Tibial nerve (tissue), 4 donors: ENCODE results near the gene ZNF385D. TPM values are rescaled to one million over a fixed set of nuclear protein-coding genes. Genes with fewer than 3 reads are reported as not detected.

ENCODE experiments used
- DNase-seq, 2 donors: peaks; one replicate each; pipeline ENCODE4 v3.0.0-alpha.2; 2019; ENCODE audit warnings: low spot score in 2 of 2
- H3K27ac ChIP-seq, 4 donors: fragments of 200-600 bp; sonication (generic) in 3 of 4; one replicate each; pipeline ENCODE4 v1.5.1; 2017 to 2019; ENCODE audit warnings: mild to moderate bottlenecking in 1 of 4
- H3K27me3 ChIP-seq, 2 donors: fragments of 200-600 bp; sonication (generic) in 1 of 2; one replicate each; pipeline versions ENCODE4 v1.5.1 to v1.6.0; 2017 to 2019
- H3K36me3 ChIP-seq, 3 donors: fragments of 200-600 bp; sonication (generic); one replicate each; pipeline ENCODE4 v1.5.1; 2018 to 2019
- H3K4me1 ChIP-seq, 4 donors: fragments of 200-600 bp; sonication (generic) in 3 of 4; one replicate each; pipeline ENCODE4 v1.5.1; 2017 to 2019
- H3K4me3 ChIP-seq, 4 donors: fragments of 200-600 bp; sonication (generic) in 3 of 4; one replicate each; pipeline ENCODE4 v1.5.1; 2017 to 2019; ENCODE audit warnings: mild to moderate bottlenecking in 1 of 4, moderate library complexity in 1 of 4
- H3K9me3 ChIP-seq, 4 donors: fragments of 200-600 bp; sonication (generic) in 3 of 4; one replicate each; pipeline ENCODE4 v1.5.1; 2017 to 2019
- EP300 ChIP-seq, 2 donors: sonication (generic); formaldehyde crosslinking; IDR thresholded peaks; one replicate each; pipeline ENCODE4 v1.6.1; 2017; ENCODE audit warnings: antibody characterized with exemption in 2 of 2, mild to moderate bottlenecking in 1 of 2
- POLR2A ChIP-seq, 2 donors: fragments of 450-650 bp; IDR thresholded peaks; one replicate each; pipeline ENCODE4 v1.6.1; 2017; ENCODE audit warnings: antibody characterized with exemption in 2 of 2, mild to moderate bottlenecking in 2 of 2, moderate library complexity in 2 of 2
- WGBS, 2 donors: methylation state at CpG; one replicate each; pipeline ENCODE4 v1.1.5; 2018; 5-methylcytosine and 5-hydroxymethylcytosine counted together
- total RNA-seq, 4 donors: library from RNA; depleted of rRNA; stranded (reverse); fragments of >200 nt; gene quantifications; one replicate each; pipeline ENCODE4 v1.1.0, GENCODE V29; 2016
- TF ChIP-seq, protein P1 (sequence below), 5 experiments: fragments of 200-600 bp in 3 of 5; fragments of 450-650 bp in 2 of 5; sonication (generic) in 3 of 5; IDR thresholded peaks; one replicate each; pipeline ENCODE4 v1.5.1; 2016 to 2019; ENCODE audit warnings: antibody characterized with exemption in 5 of 5, mild to moderate bottlenecking in 3 of 5, moderate library complexity in 2 of 5

The ZNF385D gene
- total RNA-seq, 4 donors from 2014 or later = 2.7 to 9.0 (median 4.4) TPM

DNA sequence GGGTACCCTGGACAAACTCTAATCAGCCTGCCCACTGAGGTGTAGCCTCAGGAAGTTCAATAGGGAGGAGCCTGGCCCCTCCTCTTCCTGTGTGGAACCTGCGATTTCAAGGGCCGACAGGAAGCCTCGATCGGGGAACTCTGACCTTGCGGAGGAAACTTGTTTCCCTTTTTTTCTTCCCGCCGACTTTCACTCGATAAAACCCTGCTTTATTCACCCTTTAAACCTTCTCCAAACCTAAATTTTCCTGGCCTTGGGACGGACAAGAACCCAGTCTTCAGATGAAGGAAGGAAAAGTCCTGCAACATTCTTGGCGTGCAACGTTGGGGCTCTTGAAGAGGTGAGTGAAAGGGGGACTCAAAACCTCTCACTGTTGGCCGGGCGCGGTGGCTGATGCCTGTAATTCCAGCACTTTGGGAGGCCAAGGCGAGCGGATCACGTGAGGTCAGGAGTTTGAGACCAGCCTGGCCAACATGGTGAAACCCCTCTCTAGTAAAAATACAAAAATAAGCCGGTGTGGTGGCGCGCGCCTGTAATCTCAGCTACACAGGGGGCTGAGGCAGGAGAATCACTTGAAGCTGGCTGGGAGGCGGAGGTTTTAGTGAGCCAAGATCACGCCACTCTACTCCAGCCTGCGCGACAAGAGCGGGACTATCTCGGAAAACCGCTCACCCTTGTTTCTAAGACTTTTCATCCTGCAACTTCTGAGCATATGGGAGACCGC lies 208.2 kb downstream of the ZNF385D start:
- Histone ChIP-seq H3K9me3 (peaks cover 0 to 8% (median 0%) of the 10 kb centered on the region in 4 donors), H3K4me3 (no peak overlapping the region), H3K36me3 (no peaks in the 10 kb centered on the region), H3K27ac (no peak overlapping the region), H3K4me1 (no peaks in the 10 kb centered on the region), H3K27me3 (no peaks in the 10 kb centered on the region)
- TF ChIP-seq POLR2A (IDR thresholded peaks at IDR 0.05) = no peak
- no peak for TF ChIP-seq EP300 (IDR thresholded peaks at IDR 0.05)
- TF ChIP-seq, protein P1, sequence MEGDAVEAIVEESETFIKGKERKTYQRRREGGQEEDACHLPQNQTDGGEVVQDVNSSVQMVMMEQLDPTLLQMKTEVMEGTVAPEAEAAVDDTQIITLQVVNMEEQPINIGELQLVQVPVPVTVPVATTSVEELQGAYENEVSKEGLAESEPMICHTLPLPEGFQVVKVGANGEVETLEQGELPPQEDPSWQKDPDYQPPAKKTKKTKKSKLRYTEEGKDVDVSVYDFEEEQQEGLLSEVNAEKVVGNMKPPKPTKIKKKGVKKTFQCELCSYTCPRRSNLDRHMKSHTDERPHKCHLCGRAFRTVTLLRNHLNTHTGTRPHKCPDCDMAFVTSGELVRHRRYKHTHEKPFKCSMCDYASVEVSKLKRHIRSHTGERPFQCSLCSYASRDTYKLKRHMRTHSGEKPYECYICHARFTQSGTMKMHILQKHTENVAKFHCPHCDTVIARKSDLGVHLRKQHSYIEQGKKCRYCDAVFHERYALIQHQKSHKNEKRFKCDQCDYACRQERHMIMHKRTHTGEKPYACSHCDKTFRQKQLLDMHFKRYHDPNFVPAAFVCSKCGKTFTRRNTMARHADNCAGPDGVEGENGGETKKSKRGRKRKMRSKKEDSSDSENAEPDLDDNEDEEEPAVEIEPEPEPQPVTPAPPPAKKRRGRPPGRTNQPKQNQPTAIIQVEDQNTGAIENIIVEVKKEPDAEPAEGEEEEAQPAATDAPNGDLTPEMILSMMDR (IDR thresholded peaks at IDR 0.05) = no peak
- DNase-seq = no peak
- 84 to 90% methylated on average over 29 of the region's 29 CpGs for WGBS, 2 donors

DNA sequence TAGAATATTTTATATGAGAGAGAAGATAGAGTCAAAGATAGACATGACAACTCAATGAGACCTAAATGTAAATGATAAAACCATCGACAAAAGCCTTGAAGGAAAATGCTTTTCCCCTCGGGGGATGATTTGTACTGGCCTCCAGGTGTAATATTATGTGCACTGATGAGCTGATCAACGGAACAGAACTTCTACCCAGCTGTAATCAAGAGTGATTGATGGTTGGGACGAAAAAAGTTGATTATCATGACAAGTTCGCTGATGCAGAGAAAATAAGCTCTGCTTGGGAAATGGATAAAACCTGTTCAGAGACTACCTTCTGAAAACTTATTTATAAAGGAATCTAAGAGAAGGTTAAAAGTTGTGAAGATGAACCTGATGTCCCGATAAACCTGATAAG lies 210.7 kb downstream of the ZNF385D start:
- WGBS, 2 donors = 83 to 88% methylated on average over 6 of the region's 6 CpGs
- no peak for DNase-seq
- H3K9me3 ChIP-seq = peaks cover 0 to 8% (median 0%) of the 10 kb centered on the region in 4 donors
- TF ChIP-seq POLR2A (IDR thresholded peaks at IDR 0.05) (no peak), EP300 (IDR thresholded peaks at IDR 0.05) (no peak)
- TF ChIP-seq, protein P1 (IDR thresholded peaks at IDR 0.05) = no peak
- no peaks in the 10 kb centered on the region for H3K27me3 ChIP-seq
- no peak overlapping the region for H3K4me3 ChIP-seq
- no peaks in the 10 kb centered on the region for H3K36me3 ChIP-seq
- H3K27ac ChIP-seq = no peak overlapping the region
- H3K4me1 ChIP-seq = no peaks in the 10 kb centered on the region

DNA sequence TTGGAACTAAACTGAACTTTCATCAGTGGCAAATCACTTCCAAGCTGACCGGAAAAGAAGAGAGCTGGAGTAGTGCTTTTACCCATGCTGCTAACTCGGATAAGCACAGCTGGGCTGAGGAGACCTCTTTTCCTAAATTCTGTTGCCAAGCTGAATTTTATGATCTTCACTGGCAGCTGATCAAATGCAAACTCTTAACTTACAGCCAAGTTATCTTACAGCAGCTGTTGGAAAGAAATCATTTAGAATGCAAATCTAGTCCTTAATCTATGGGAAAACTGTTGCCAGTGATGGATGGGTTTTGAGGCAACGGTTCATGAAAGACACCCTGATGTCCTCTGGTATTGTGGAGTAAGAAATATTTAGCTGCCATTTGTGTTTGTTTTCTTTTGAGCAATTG lies 216.5 kb downstream of the ZNF385D start:
- WGBS, 2 donors = 57 to 58% methylated on average over 3 of the region's 3 CpGs
- no peak overlapping the region for H3K27ac ChIP-seq
- TF ChIP-seq, protein P1 (IDR thresholded peaks at IDR 0.05) = no peak
- TF ChIP-seq EP300 (IDR thresholded peaks at IDR 0.05) = no peak
- no peak for TF ChIP-seq POLR2A (IDR thresholded peaks at IDR 0.05)
- no peaks in the 10 kb centered on the region for H3K4me1 ChIP-seq
- no peaks in the 10 kb centered on the region for H3K27me3 ChIP-seq
- no peak for DNase-seq
- H3K36me3 ChIP-seq = no peaks in the 10 kb centered on the region
- no peaks in the 10 kb centered on the region for H3K9me3 ChIP-seq
- no peak overlapping the region for H3K4me3 ChIP-seq

DNA sequence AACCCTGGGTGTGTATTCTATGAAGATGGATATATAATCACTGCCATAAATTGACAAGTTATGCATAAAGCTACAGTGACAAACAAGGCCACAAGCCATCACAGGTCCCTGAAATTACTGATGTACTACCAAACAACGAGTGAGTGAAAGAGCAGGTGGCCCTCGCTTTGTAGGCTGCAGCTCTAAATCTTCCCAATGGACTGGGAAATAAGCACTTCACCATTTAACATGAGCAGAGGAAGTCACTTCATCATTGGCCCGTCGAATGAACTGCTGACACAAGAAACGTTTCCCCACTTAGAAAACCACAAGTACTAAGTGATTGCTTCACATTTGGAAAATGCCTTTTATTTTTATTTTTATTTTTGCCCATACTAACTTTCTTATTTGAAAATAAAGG lies 218.0 kb downstream of the ZNF385D start:
- no peak overlapping the region for H3K4me3 ChIP-seq
- 75 to 76% methylated on average over 5 of the region's 5 CpGs for WGBS, 2 donors
- no peaks in the 10 kb centered on the region for H3K4me1 ChIP-seq
- no peak for DNase-seq
- H3K36me3 ChIP-seq = no peaks in the 10 kb centered on the region
- TF ChIP-seq EP300 (IDR thresholded peaks at IDR 0.05) (no peak), POLR2A (IDR thresholded peaks at IDR 0.05) (no peak)
- TF ChIP-seq, protein P1 (IDR thresholded peaks at IDR 0.05) = no peak
- no peak overlapping the region for H3K27ac ChIP-seq
- H3K9me3 ChIP-seq = no peaks in the 10 kb centered on the region
- no peaks in the 10 kb centered on the region for H3K27me3 ChIP-seq

DNA sequence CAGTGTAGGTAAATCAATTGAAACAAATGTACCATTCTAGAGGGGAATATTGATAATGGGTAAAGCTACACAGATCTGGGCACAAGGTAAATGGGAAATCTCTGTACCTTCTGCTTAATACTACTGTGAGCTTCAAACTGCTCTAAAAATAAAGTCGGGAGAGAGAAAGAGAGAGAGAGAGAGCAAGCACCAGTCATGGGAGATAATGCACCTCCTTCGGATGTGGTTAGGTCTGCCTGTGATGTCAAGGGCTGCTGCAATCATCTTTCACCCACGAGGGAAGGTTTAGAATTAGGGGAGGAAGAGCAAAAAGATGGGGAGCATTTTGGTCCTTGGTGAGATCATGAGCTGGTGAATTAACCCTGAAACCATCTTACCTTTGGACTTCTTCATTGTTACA lies 219.1 kb downstream of the ZNF385D start:
- H3K4me1 ChIP-seq = no peaks in the 10 kb centered on the region
- TF ChIP-seq EP300 (IDR thresholded peaks at IDR 0.05) = no peak
- TF ChIP-seq, protein P1 (IDR thresholded peaks at IDR 0.05) = no peak
- TF ChIP-seq POLR2A (IDR thresholded peaks at IDR 0.05) = no peak
- 73 to 77% methylated on average over 3 of the region's 3 CpGs for WGBS, 2 donors
- no peaks in the 10 kb centered on the region for H3K27me3 ChIP-seq
- H3K9me3 ChIP-seq = no peaks in the 10 kb centered on the region
- no peaks in the 10 kb centered on the region for H3K36me3 ChIP-seq
- DNase-seq = no peak
- H3K27ac ChIP-seq = no peak overlapping the region
- no peak overlapping the region for H3K4me3 ChIP-seq
